ENCODE results near the gene EMID1.
"Not testable (repeated sequence)": the region's sequence is repeated elsewhere in the genome, so short reads cannot be mapped to it uniquely, and the experiment has no call there.

DNA sequence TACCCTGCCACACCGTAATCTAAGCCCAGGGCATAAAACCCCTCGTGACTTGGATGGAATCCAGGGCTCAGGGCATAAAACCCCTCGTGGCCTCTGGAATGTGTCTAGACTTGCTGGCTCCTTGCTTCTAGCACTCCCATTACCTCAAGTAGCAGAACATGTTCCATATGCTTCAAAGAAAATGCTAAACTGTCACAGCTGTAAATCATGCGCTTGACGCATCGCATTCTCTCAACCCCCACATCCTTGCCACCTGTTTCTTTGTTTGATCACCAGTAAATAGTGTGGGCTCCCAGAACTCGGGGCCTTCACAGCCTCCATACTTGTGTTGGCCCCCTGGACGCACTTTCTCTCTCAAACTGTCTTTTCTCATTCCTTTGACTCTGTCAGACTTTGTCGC is 34.8 kb downstream of the EMID1 start:
- TF ChIP-seq, protein P1, sequence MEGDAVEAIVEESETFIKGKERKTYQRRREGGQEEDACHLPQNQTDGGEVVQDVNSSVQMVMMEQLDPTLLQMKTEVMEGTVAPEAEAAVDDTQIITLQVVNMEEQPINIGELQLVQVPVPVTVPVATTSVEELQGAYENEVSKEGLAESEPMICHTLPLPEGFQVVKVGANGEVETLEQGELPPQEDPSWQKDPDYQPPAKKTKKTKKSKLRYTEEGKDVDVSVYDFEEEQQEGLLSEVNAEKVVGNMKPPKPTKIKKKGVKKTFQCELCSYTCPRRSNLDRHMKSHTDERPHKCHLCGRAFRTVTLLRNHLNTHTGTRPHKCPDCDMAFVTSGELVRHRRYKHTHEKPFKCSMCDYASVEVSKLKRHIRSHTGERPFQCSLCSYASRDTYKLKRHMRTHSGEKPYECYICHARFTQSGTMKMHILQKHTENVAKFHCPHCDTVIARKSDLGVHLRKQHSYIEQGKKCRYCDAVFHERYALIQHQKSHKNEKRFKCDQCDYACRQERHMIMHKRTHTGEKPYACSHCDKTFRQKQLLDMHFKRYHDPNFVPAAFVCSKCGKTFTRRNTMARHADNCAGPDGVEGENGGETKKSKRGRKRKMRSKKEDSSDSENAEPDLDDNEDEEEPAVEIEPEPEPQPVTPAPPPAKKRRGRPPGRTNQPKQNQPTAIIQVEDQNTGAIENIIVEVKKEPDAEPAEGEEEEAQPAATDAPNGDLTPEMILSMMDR (conservative IDR thresholded peaks at IDR 0.05 in 1 of 2, IDR thresholded peaks at IDR 0.05 in 1 of 2; ENCODE audit: extremely low read depth in 1 of 2, insufficient read depth in 1 of 2, low read depth in 1 of 2, low read length in 2 of 2), result not testable (repeated sequence)
- not testable (repeated sequence) for TF ChIP-seq EZH2 (IDR thresholded peaks at IDR 0.05; ENCODE audit: borderline replicate concordance, low read length)
